H9 (cell line): ENCODE measurements around the gene UNC5C. TPM values are rescaled to one million over a fixed set of nuclear protein-coding genes. Genes with fewer than 3 reads are reported as not detected.
A peak's percentile ranks its signal among the peaks of the same experiment; 100 is the strongest.

Experiments used
- DNase-seq: peaks from one replicate; pipeline ENCODE4 v3.0.0-alpha.2; 2017
- H2AFZ ChIP-seq: one replicate; pipeline ENCODE4 v1.6.1; 2013; ENCODE audit warnings: mild to moderate bottlenecking, low read length, control low read depth, moderate library complexity
- H2AK5ac ChIP-seq: 2 replicates; pipeline ENCODE4 v1.6.1; 2013; ENCODE audit warnings: low read length, control low read depth, mixed read lengths; ENCODE audit not compliant: insufficient read length
- H2BK120ac ChIP-seq: one replicate; pipeline ENCODE4 v1.6.1; 2013; ENCODE audit warnings: low read depth, mild to moderate bottlenecking, low read length, control low read depth, inconsistent platforms; ENCODE audit not compliant: poor library complexity, severe bottlenecking
- H2BK12ac ChIP-seq: 2 replicates; pipeline ENCODE4 v1.6.1; 2013; ENCODE audit warnings: low read length, control low read depth, mixed read lengths, low read depth; ENCODE audit not compliant: insufficient read length
- H2BK15ac ChIP-seq: 2 replicates; pipeline ENCODE4 v1.6.1; 2013; ENCODE audit warnings: low read depth, low read length, control low read depth
- H2BK20ac ChIP-seq: one replicate; pipeline ENCODE4 v1.6.1; 2013; ENCODE audit warnings: low read depth, mild to moderate bottlenecking, low read length, control low read depth, inconsistent platforms; ENCODE audit not compliant: poor library complexity, severe bottlenecking
- H2BK5ac ChIP-seq: 2 replicates; pipeline ENCODE4 v1.6.1; 2013; ENCODE audit warnings: low read length, control low read depth, mixed read lengths; ENCODE audit not compliant: insufficient read length
- H3K14ac ChIP-seq: 2 replicates; pipeline ENCODE4 v1.6.1; 2013; ENCODE audit warnings: low read length, control low read depth; ENCODE audit not compliant: insufficient read depth
- H3K18ac ChIP-seq: 2 replicates; pipeline ENCODE4 v1.6.1; 2013; ENCODE audit warnings: low read depth, mild to moderate bottlenecking, mixed read lengths, low read length, control low read depth; ENCODE audit not compliant: insufficient read length
- H3K23ac ChIP-seq: 2 replicates; pipeline ENCODE4 v1.6.1; 2013; ENCODE audit warnings: low read length, control low read depth, mixed read lengths, low read depth; ENCODE audit not compliant: insufficient read length
- H3K23me2 ChIP-seq: 2 replicates; pipeline ENCODE4 v1.6.1; 2013; ENCODE audit warnings: low read depth, mild to moderate bottlenecking, mixed read lengths, low read length, control low read depth; ENCODE audit not compliant: insufficient read length, poor library complexity, severe bottlenecking
- H3K27ac ChIP-seq: 2 replicates; pipeline ENCODE4 v1.5.1; 2013; ENCODE audit warnings: low read length, control low read depth, mixed read lengths, low read depth; ENCODE audit not compliant: insufficient read length
- H3K27me3 ChIP-seq: 2 replicates; pipeline ENCODE4 v1.6.1; 2013; ENCODE audit warnings: low read length, control low read depth, inconsistent platforms; ENCODE audit not compliant: insufficient read depth
- H3K4ac ChIP-seq: 2 replicates; pipeline ENCODE4 v1.6.1; 2013; ENCODE audit warnings: low read depth, mild to moderate bottlenecking, control low read depth, inconsistent platforms, low read length, moderate library complexity
- H3K4me1 ChIP-seq: 2 replicates; pipeline ENCODE4 v1.6.1; 2013; ENCODE audit warnings: low read length, control low read depth, inconsistent platforms; ENCODE audit not compliant: insufficient read depth
- H3K4me2 ChIP-seq: 2 replicates; pipeline ENCODE4 v1.6.1; 2013; ENCODE audit warnings: low read length, control low read depth, mixed read lengths; ENCODE audit not compliant: insufficient read length, insufficient read depth
- H3K56ac ChIP-seq: 2 replicates; pipeline ENCODE4 v1.6.1; 2013; ENCODE audit warnings: low read depth, mild to moderate bottlenecking, mixed read lengths, low read length, control low read depth; ENCODE audit not compliant: insufficient read length
- H3K79me1 ChIP-seq: 2 replicates; pipeline ENCODE4 v1.6.1; 2013; ENCODE audit warnings: low read depth, mild to moderate bottlenecking, moderate library complexity, low read length, control low read depth, inconsistent platforms; ENCODE audit not compliant: insufficient read depth, poor library complexity, severe bottlenecking
- H3K79me2 ChIP-seq: 2 replicates; pipeline ENCODE4 v1.6.1; 2013; ENCODE audit warnings: low read length, control low read depth, inconsistent platforms; ENCODE audit not compliant: insufficient read depth
- H3K9ac ChIP-seq: 2 replicates; pipeline ENCODE4 v1.6.1; 2013; ENCODE audit warnings: low read length, control low read depth, mixed read lengths; ENCODE audit not compliant: insufficient read length; ENCODE audit errors: extremely low read depth
- H3K9me3 ChIP-seq: one replicate; pipeline ENCODE4 v1.6.1; 2013; ENCODE audit warnings: low read depth, low read length, inconsistent platforms; ENCODE audit not compliant: control insufficient read depth
- H3T11ph ChIP-seq: one replicate; pipeline ENCODE4 v1.6.1; 2013; ENCODE audit warnings: mild to moderate bottlenecking, low read length, control low read depth, inconsistent platforms
- H4K20me1 ChIP-seq: one replicate; pipeline ENCODE4 v1.6.1; 2013; ENCODE audit not compliant: control insufficient read depth, insufficient read length, insufficient read depth
- H4K5ac ChIP-seq: 2 replicates; pipeline ENCODE4 v1.6.1; 2013; ENCODE audit warnings: low read depth, mild to moderate bottlenecking, mixed read lengths, low read length, control low read depth; ENCODE audit not compliant: insufficient read length
- H4K8ac ChIP-seq: replicated peaks from 2 replicates; pipeline ENCODE4 v1.6.1; 2013; ENCODE audit warnings: low read length, control low read depth, mixed read lengths, low read depth; ENCODE audit not compliant: insufficient read length
- H4K91ac ChIP-seq: 2 replicates; pipeline ENCODE4 v1.6.1; 2013; ENCODE audit warnings: low read depth, mild to moderate bottlenecking, moderate library complexity, mixed read lengths, low read length, control low read depth; ENCODE audit not compliant: insufficient read length
- H3K27ac Mint-ChIP-seq, 3 experiments: 2 replicates in 2 of 3; 3 replicates in 1 of 3; pipeline ENCODE4 v1.8.0; 2020 to 2021; ENCODE audit warnings: mixed read lengths in 3 of 3, mild to moderate bottlenecking in 1 of 3, moderate library complexity in 1 of 3
- H3K27me3 Mint-ChIP-seq: 2 replicates; pipeline ENCODE4 v1.8.0; 2021; ENCODE audit warnings: low read depth, mild to moderate bottlenecking, moderate library complexity, mixed read lengths
- H3K36me3 Mint-ChIP-seq, 3 experiments: 2 replicates in 2 of 3; 3 replicates in 1 of 3; pipeline ENCODE4 v1.8.0; 2020 to 2021; ENCODE audit warnings: low read depth in 3 of 3, mixed read lengths in 3 of 3; ENCODE audit not compliant: insufficient read depth in 1 of 3
- H3K4me1 Mint-ChIP-seq, 2 experiments: 2 replicates each; pipeline ENCODE4 v1.8.0; 2020; ENCODE audit warnings: mixed read lengths in 2 of 2
- H3K4me3 Mint-ChIP-seq, 2 experiments: 2 replicates in 1 of 2; 3 replicates in 1 of 2; pipeline ENCODE4 v1.8.0; 2020 to 2021; ENCODE audit warnings: mild to moderate bottlenecking in 2 of 2, mixed read lengths in 2 of 2, moderate library complexity in 1 of 2
- H3K9me3 Mint-ChIP-seq, 2 experiments: 2 replicates in 1 of 2; 3 replicates in 1 of 2; pipeline ENCODE4 v1.8.0; 2020; ENCODE audit warnings: mild to moderate bottlenecking in 2 of 2, mixed read lengths in 2 of 2, moderate library complexity in 1 of 2
- WGBS: extraction: QIAGEN DNeasy Blood & Tissue Kit; methylation state at CpG from one replicate; pipeline ENCODE4 v1.1.7; 2013; ENCODE audit warnings: missing lambda C conversion rate, low lambda C conversion rate, mixed read lengths; ENCODE audit not compliant: insufficient read length; ENCODE audit errors: extremely low coverage; 5-methylcytosine and 5-hydroxymethylcytosine counted together
- total RNA-seq: library from RNA; stranded (reverse); gene quantifications from 2 replicates; pipeline ENCODE4 v1.2.1, GENCODE V29; 2021
- TF ChIP-seq, protein P1 (sequence below): fragments of 200-600 bp; sonication (generic); conservative IDR thresholded peaks from 3 replicates; pipeline ENCODE4 v1.8.0; 2021; ENCODE audit warnings: antibody characterized with exemption, mild to moderate bottlenecking

The UNC5C gene
- total RNA-seq, 1 experiment from 2014 or later = not detected

DNA sequence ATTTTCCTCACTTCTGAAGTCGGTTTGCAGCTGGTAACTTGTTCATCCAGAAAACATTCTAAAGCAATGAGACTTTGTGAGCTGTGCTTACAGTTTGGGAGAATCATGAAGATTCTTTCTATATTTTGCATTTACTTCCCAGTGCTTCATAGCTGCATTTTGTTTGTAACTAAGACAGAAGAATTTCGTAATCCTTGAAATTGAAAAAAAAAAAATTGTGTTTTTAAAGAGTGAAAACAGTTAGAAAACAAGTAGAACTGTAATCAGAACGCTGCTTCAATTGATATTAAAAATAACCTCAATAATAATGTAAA is 392.4 kb downstream of the UNC5C start:
- H4K20me1 ChIP-seq = no peaks in the 10 kb centered on the region
- TF ChIP-seq, protein P1, sequence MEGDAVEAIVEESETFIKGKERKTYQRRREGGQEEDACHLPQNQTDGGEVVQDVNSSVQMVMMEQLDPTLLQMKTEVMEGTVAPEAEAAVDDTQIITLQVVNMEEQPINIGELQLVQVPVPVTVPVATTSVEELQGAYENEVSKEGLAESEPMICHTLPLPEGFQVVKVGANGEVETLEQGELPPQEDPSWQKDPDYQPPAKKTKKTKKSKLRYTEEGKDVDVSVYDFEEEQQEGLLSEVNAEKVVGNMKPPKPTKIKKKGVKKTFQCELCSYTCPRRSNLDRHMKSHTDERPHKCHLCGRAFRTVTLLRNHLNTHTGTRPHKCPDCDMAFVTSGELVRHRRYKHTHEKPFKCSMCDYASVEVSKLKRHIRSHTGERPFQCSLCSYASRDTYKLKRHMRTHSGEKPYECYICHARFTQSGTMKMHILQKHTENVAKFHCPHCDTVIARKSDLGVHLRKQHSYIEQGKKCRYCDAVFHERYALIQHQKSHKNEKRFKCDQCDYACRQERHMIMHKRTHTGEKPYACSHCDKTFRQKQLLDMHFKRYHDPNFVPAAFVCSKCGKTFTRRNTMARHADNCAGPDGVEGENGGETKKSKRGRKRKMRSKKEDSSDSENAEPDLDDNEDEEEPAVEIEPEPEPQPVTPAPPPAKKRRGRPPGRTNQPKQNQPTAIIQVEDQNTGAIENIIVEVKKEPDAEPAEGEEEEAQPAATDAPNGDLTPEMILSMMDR = peak; percentile 6; the same call in 1 of the 3 replicates
- Mint-ChIP-seq H3K4me1 (peaks cover 22 to 24% of the 10 kb centered on the region in 2 experiments), H3K27ac (no peak overlapping the region), H3K36me3 (no peaks in the 10 kb centered on the region; a peak in 1 of 7 replicates), H3K9me3 (peaks cover 0 to 2% of the 10 kb centered on the region in 2 experiments; a peak in 1 of 5 replicates), H3K4me3 (no peak overlapping the region), H3K27me3 (no peaks in the 10 kb centered on the region)
- H4K8ac ChIP-seq = no peak overlapping the region
- no peak overlapping the region for H3K27ac ChIP-seq
- H3K27me3 ChIP-seq = no peaks in the 10 kb centered on the region
- H3K18ac ChIP-seq = no peak overlapping the region
- H2BK20ac ChIP-seq = no peak overlapping the region
- H3K14ac ChIP-seq = no peak overlapping the region
- no peak overlapping the region for H2BK5ac ChIP-seq
- H3K56ac ChIP-seq = no peak overlapping the region
- no peak overlapping the region for H2AFZ ChIP-seq
- no peak overlapping the region for H2AK5ac ChIP-seq
- no peak overlapping the region for H3K9ac ChIP-seq
- H3K4me1 ChIP-seq = peaks cover 4% of the 10 kb centered on the region; the same call in 1 of the 2 replicates
- no peaks in the 10 kb centered on the region for H3K23me2 ChIP-seq
- no peak for DNase-seq
- H2BK120ac ChIP-seq = no peak overlapping the region
- no peak overlapping the region for H4K5ac ChIP-seq
- H2BK12ac ChIP-seq = no peak overlapping the region
- no peaks in the 10 kb centered on the region for H3K9me3 ChIP-seq
- no CpG with 5 or more reads among the region's 3 CpGs for WGBS
- H3K79me1 ChIP-seq = no peaks in the 10 kb centered on the region
- no peak overlapping the region for H3K4me2 ChIP-seq
- no peak overlapping the region for H4K91ac ChIP-seq
- H2BK15ac ChIP-seq = no peak overlapping the region
- H3T11ph ChIP-seq = no peak overlapping the region
- no peak overlapping the region for H3K4ac ChIP-seq
- H3K23ac ChIP-seq = no peak overlapping the region
- H3K79me2 ChIP-seq = no peaks in the 10 kb centered on the region
